Liver (tissue), 3 donors: Measurements from ENCODE around the gene PIWIL1.

ENCODE experiments used
- EGR1 ChIP-seq, 2 donors: IDR thresholded peaks; 2 replicates each; pipeline ENCODE4 v1.6.1; 2016 to 2018; ENCODE audit warnings: antibody characterized with exemption in 2 of 2, low read depth in 2 of 2
- GABPA ChIP-seq, 2 donors: IDR thresholded peaks in 1 of 2; conservative IDR thresholded peaks in 1 of 2; 2 replicates each; pipeline ENCODE4 v1.6.1; 2016; ENCODE audit warnings: antibody characterized with exemption in 2 of 2, mild to moderate bottlenecking in 1 of 2, moderate library complexity in 1 of 2
- HNF4G ChIP-seq: IDR thresholded peaks from 2 replicates; pipeline ENCODE4 v1.6.1; 2016; ENCODE audit warnings: antibody characterized with exemption
- JUND ChIP-seq, 2 donors: IDR thresholded peaks; 2 replicates each; pipeline ENCODE4 v1.6.1; 2016; ENCODE audit warnings: antibody characterized with exemption in 2 of 2
- SP1 ChIP-seq: IDR thresholded peaks from 2 replicates; pipeline ENCODE4 v1.6.1; 2018; ENCODE audit warnings: antibody characterized with exemption, mild to moderate bottlenecking
- TAF1 ChIP-seq: conservative IDR thresholded peaks from 2 replicates; pipeline ENCODE4 v1.6.1; 2016; ENCODE audit warnings: antibody characterized with exemption, mild to moderate bottlenecking
- YY1 ChIP-seq: IDR thresholded peaks from 2 replicates; pipeline ENCODE4 v1.6.1; 2016; ENCODE audit warnings: antibody characterized with exemption, mild to moderate bottlenecking
- TF ChIP-seq, protein P1 (sequence below): fragments of 150-350 bp; IDR thresholded peaks from 2 replicates; pipeline ENCODE4 v1.5.1; 2017; ENCODE audit warnings: improper control_type of control experiment, low read depth, low read length; ENCODE audit not compliant: missing input control
- TF ChIP-seq, protein P2 (sequence below): IDR thresholded peaks from 2 replicates; pipeline ENCODE4 v1.6.1; 2016; ENCODE audit warnings: antibody characterized with exemption
- TF ChIP-seq, protein P3 (sequence below): IDR thresholded peaks from 2 replicates; pipeline ENCODE4 v1.6.1; 2016; ENCODE audit warnings: antibody characterized with exemption
- TF ChIP-seq, protein P4 (sequence below): IDR thresholded peaks from 2 replicates; pipeline ENCODE4 v1.6.1; 2016; ENCODE audit warnings: antibody characterized with exemption
- TF ChIP-seq, protein P5 (sequence below): IDR thresholded peaks from 2 replicates; pipeline ENCODE4 v1.6.1; 2016; ENCODE audit warnings: antibody characterized with exemption, mild to moderate bottlenecking
- donor health status: healthy.
- donor health status: healthy.

DNA sequence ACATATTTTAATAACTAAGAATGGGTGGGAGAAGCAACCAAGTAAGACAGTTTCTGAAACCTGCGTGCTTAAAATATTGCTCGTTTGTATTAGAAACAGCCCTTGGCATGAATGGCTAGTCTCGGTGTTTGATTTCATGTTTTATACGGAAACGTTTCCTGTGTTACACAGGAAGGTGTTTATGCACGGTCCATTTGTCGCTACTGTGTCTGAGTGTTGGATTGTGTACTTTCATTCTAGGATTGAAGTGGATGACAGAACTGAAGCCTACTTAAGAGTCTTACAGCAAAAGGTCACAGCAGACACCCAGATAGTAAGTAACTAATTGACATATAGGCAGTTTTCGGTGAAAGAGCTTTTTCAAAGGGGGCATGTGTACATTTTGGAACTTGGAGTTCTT is 19.6 kb downstream of the PIWIL1 start:
- TF ChIP-seq, protein P1, sequence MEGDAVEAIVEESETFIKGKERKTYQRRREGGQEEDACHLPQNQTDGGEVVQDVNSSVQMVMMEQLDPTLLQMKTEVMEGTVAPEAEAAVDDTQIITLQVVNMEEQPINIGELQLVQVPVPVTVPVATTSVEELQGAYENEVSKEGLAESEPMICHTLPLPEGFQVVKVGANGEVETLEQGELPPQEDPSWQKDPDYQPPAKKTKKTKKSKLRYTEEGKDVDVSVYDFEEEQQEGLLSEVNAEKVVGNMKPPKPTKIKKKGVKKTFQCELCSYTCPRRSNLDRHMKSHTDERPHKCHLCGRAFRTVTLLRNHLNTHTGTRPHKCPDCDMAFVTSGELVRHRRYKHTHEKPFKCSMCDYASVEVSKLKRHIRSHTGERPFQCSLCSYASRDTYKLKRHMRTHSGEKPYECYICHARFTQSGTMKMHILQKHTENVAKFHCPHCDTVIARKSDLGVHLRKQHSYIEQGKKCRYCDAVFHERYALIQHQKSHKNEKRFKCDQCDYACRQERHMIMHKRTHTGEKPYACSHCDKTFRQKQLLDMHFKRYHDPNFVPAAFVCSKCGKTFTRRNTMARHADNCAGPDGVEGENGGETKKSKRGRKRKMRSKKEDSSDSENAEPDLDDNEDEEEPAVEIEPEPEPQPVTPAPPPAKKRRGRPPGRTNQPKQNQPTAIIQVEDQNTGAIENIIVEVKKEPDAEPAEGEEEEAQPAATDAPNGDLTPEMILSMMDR, result no peak
- TF ChIP-seq YY1 (no peak), TAF1 (no peak), GABPA (IDR thresholded peaks at IDR 0.05 in 1 of 2, conservative IDR thresholded peaks at IDR 0.05 in 1 of 2) (no peak), JUND (IDR thresholded peaks at IDR 0.05) (no peak), SP1 (no peak), HNF4G (no peak), EGR1 (IDR thresholded peaks at IDR 0.05; ENCODE audit: low read depth in 2 of 2) (no peak)
- TF ChIP-seq, protein P2, sequence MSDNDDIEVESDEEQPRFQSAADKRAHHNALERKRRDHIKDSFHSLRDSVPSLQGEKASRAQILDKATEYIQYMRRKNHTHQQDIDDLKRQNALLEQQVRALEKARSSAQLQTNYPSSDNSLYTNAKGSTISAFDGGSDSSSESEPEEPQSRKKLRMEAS, result no peak
- TF ChIP-seq, protein P3, sequence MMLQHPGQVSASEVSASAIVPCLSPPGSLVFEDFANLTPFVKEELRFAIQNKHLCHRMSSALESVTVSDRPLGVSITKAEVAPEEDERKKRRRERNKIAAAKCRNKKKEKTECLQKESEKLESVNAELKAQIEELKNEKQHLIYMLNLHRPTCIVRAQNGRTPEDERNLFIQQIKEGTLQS, result no peak
- TF ChIP-seq, protein P4, sequence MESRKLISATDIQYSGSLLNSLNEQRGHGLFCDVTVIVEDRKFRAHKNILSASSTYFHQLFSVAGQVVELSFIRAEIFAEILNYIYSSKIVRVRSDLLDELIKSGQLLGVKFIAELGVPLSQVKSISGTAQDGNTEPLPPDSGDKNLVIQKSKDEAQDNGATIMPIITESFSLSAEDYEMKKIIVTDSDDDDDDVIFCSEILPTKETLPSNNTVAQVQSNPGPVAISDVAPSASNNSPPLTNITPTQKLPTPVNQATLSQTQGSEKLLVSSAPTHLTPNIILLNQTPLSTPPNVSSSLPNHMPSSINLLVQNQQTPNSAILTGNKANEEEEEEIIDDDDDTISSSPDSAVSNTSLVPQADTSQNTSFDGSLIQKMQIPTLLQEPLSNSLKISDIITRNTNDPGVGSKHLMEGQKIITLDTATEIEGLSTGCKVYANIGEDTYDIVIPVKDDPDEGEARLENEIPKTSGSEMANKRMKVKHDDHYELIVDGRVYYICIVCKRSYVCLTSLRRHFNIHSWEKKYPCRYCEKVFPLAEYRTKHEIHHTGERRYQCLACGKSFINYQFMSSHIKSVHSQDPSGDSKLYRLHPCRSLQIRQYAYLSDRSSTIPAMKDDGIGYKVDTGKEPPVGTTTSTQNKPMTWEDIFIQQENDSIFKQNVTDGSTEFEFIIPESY, result no peak
- TF ChIP-seq, protein P5, sequence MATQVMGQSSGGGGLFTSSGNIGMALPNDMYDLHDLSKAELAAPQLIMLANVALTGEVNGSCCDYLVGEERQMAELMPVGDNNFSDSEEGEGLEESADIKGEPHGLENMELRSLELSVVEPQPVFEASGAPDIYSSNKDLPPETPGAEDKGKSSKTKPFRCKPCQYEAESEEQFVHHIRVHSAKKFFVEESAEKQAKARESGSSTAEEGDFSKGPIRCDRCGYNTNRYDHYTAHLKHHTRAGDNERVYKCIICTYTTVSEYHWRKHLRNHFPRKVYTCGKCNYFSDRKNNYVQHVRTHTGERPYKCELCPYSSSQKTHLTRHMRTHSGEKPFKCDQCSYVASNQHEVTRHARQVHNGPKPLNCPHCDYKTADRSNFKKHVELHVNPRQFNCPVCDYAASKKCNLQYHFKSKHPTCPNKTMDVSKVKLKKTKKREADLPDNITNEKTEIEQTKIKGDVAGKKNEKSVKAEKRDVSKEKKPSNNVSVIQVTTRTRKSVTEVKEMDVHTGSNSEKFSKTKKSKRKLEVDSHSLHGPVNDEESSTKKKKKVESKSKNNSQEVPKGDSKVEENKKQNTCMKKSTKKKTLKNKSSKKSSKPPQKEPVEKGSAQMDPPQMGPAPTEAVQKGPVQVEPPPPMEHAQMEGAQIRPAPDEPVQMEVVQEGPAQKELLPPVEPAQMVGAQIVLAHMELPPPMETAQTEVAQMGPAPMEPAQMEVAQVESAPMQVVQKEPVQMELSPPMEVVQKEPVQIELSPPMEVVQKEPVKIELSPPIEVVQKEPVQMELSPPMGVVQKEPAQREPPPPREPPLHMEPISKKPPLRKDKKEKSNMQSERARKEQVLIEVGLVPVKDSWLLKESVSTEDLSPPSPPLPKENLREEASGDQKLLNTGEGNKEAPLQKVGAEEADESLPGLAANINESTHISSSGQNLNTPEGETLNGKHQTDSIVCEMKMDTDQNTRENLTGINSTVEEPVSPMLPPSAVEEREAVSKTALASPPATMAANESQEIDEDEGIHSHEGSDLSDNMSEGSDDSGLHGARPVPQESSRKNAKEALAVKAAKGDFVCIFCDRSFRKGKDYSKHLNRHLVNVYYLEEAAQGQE, result no peak
